Measurements from ENCODE around the gene SHISA8. TPM values are rescaled to one million over a fixed set of nuclear protein-coding genes. Genes with fewer than 3 reads are reported as not detected.

SHISA8 gene
- total RNA-seq, 1 donor from 2014 or later: 0.22 TPM

DNA sequence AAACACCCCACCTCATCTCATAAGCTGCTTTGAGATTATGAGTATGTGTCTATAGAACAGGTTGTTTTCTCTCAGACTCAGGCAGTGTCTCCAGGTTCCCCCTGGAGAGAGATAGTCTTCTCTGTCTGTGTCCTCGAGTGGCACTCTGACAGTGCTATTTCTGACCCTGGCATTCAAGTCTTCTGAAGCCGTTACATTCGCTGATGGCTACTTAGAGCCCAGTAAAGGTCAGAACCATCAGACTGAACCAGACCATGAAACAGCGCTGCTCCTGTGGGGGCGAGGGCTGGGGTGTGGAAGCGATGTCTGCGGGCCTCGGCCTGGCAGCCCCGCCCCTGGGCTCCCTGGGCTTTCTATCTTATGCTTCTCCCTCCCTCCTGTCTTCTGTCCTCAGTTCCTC lies 23.5 kb downstream of the SHISA8 start:
- H3K4me1 Mint-ChIP-seq (ENCODE audit: unreplicated experiment): no peaks in the 10 kb centered on the region
- no peak overlapping the region for H3K27ac Mint-ChIP-seq
- peaks cover 15% of the 10 kb centered on the region for H3K36me3 Mint-ChIP-seq
- TF ChIP-seq, protein P1, sequence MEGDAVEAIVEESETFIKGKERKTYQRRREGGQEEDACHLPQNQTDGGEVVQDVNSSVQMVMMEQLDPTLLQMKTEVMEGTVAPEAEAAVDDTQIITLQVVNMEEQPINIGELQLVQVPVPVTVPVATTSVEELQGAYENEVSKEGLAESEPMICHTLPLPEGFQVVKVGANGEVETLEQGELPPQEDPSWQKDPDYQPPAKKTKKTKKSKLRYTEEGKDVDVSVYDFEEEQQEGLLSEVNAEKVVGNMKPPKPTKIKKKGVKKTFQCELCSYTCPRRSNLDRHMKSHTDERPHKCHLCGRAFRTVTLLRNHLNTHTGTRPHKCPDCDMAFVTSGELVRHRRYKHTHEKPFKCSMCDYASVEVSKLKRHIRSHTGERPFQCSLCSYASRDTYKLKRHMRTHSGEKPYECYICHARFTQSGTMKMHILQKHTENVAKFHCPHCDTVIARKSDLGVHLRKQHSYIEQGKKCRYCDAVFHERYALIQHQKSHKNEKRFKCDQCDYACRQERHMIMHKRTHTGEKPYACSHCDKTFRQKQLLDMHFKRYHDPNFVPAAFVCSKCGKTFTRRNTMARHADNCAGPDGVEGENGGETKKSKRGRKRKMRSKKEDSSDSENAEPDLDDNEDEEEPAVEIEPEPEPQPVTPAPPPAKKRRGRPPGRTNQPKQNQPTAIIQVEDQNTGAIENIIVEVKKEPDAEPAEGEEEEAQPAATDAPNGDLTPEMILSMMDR (conservative IDR thresholded peaks at IDR 0.05): no peak
- no peaks in the 10 kb centered on the region for H3K27me3 Mint-ChIP-seq
- no peak overlapping the region for H3K4me3 Mint-ChIP-seq
- no peaks in the 10 kb centered on the region for H3K9me3 Mint-ChIP-seq
- DNase-seq (ENCODE audit: extremely low spot score, unreplicated experiment): no peak

- no peak overlapping the region for H3K27ac Mint-ChIP-seq
Observed at GRCh38 chr22:41888627-41889200, 26.2 kb downstream of the SHISA8 start.

DNA sequence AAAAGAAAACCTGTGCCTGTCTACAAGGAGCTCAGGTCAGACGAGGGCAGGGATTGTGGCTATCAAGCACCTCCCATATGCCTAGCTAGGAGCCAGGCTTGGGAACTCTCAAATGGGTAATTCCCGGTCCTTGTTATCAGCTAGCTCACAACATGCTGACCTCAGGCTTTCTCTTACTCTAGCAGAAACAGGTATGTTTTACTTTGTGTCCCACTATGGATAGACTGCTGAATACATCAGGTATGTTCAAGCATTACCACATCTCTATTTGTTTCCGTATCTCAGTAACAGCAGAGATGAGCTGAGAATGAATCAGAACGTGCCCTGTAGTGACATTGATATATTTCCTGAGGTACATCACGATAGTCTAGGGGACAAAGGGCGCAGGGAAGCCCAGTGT lies 29.4 kb downstream of the SHISA8 start:
- peak overlapping the region; percentile 48 for H3K27ac Mint-ChIP-seq
- H3K9me3 Mint-ChIP-seq: no peaks in the 10 kb centered on the region
- no peak overlapping the region for H3K4me3 Mint-ChIP-seq
- no peaks in the 10 kb centered on the region for H3K27me3 Mint-ChIP-seq
- TF ChIP-seq, protein P1 (conservative IDR thresholded peaks at IDR 0.05): no peak
- H3K36me3 Mint-ChIP-seq: peaks cover 31% of the 10 kb centered on the region
- H3K4me1 Mint-ChIP-seq (ENCODE audit: unreplicated experiment): no peaks in the 10 kb centered on the region
- no peak for DNase-seq (ENCODE audit: extremely low spot score, unreplicated experiment)

More at GRCh38 chr22:41888627-41889200, 26.2 kb downstream of the SHISA8 start:
- Mint-ChIP-seq H3K9me3 (no peaks in the 10 kb centered on the region), H3K4me3 (no peak overlapping the region), H3K4me1 (ENCODE audit: unreplicated experiment) (no peaks in the 10 kb centered on the region), H3K27me3 (no peaks in the 10 kb centered on the region), H3K36me3 (peaks cover 23% of the 10 kb centered on the region)
- TF ChIP-seq, protein P1 (conservative IDR thresholded peaks at IDR 0.05): no peak
- DNase-seq (ENCODE audit: extremely low spot score, unreplicated experiment): no peak

GRCh38 chr22:41885116-41885515 lies 29.8 kb downstream of the SHISA8 start:
- Mint-ChIP-seq H3K27me3 (no peaks in the 10 kb centered on the region), H3K36me3 (peaks cover 28% of the 10 kb centered on the region), H3K4me1 (ENCODE audit: unreplicated experiment) (no peaks in the 10 kb centered on the region), H3K9me3 (no peaks in the 10 kb centered on the region), H3K4me3 (no peak overlapping the region), H3K27ac (no peak overlapping the region)
- TF ChIP-seq, protein P1 (conservative IDR thresholded peaks at IDR 0.05): no peak
- DNase-seq (ENCODE audit: extremely low spot score, unreplicated experiment): no peak

DNA sequence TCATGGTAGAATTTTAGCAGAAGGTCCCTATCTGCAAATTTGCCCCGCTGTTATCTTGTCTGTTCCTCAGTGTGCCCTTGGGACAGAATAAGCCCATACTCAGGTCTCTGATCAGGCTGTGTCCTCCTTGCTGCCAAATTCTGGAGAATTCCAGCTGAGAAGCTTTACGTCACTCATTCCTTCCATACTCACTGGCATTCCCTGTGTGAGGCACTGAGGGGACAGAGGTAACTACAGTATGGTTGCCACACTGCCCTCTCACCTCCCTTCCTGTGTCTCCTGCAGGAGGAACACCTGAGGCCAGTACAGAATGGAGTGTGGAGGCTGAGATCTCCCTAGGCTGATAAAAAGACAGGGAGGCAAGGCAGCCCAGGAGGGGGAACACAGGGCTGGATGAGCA lies 31.5 kb downstream of the SHISA8 start:
- peaks cover 33% of the 10 kb centered on the region for H3K36me3 Mint-ChIP-seq

More for the DNA sequence above, 31.5 kb downstream of the SHISA8 start:
- no peaks in the 10 kb centered on the region for H3K9me3 Mint-ChIP-seq
- TF ChIP-seq, protein P1 (conservative IDR thresholded peaks at IDR 0.05): no peak
- no peaks in the 10 kb centered on the region for H3K4me1 Mint-ChIP-seq (ENCODE audit: unreplicated experiment)
- H3K4me3 Mint-ChIP-seq: no peak overlapping the region
- no peak for DNase-seq (ENCODE audit: extremely low spot score, unreplicated experiment)
- H3K27me3 Mint-ChIP-seq: no peaks in the 10 kb centered on the region
- H3K27ac Mint-ChIP-seq: no peak overlapping the region

Measured in type B pancreatic cell (in vitro differentiated cells).